Measurements from ENCODE around the gene ALDH8A1. TPM values are rescaled to one million over a fixed set of nuclear protein-coding genes. Genes with fewer than 3 reads are reported as not detected.

ALDH8A1 gene
- total RNA-seq, 1 donor from 2014 or later = 0.58 TPM

- no peaks in the 10 kb centered on the region for H3K27me3 Mint-ChIP-seq (ENCODE audit: low read depth)
- no peaks in the 10 kb centered on the region for H3K4me1 Mint-ChIP-seq
- peaks cover 2% of the 10 kb centered on the region for H3K9me3 Mint-ChIP-seq
- TF ChIP-seq CTCF (conservative IDR thresholded peaks at IDR 0.05) = no peak
- no peak for DNase-seq (ENCODE audit: low read depth, low spot score)
- H3K4me3 Mint-ChIP-seq = no peak overlapping the region
- H3K36me3 Mint-ChIP-seq (ENCODE audit: low read depth) = no peaks in the 10 kb centered on the region
- H3K27ac Mint-ChIP-seq (ENCODE audit: unreplicated experiment) = no peak overlapping the region
These were observed 57.5 kb downstream of the ALDH8A1 start for GRCh38 chr6:134892362-134892761.

- no peaks in the 10 kb centered on the region for H3K4me1 Mint-ChIP-seq
- DNase-seq (ENCODE audit: low read depth, low spot score) = no peak
- TF ChIP-seq CTCF (conservative IDR thresholded peaks at IDR 0.05) = no peak
- no peaks in the 10 kb centered on the region for H3K27me3 Mint-ChIP-seq (ENCODE audit: low read depth)
- peaks cover 2% of the 10 kb centered on the region for H3K9me3 Mint-ChIP-seq
- no peaks in the 10 kb centered on the region for H3K36me3 Mint-ChIP-seq (ENCODE audit: low read depth)
- H3K27ac Mint-ChIP-seq (ENCODE audit: unreplicated experiment) = no peak overlapping the region
- H3K4me3 Mint-ChIP-seq = no peak overlapping the region
These were observed 58.3 kb downstream of the ALDH8A1 start for GRCh38 chr6:134891633-134892032.

- no peaks in the 10 kb centered on the region for H3K4me1 Mint-ChIP-seq
- H3K9me3 Mint-ChIP-seq = peaks cover 2% of the 10 kb centered on the region
- no peaks in the 10 kb centered on the region for H3K36me3 Mint-ChIP-seq (ENCODE audit: low read depth)
- H3K27ac Mint-ChIP-seq (ENCODE audit: unreplicated experiment) = no peak overlapping the region
- H3K4me3 Mint-ChIP-seq = no peak overlapping the region
- no peak for DNase-seq (ENCODE audit: low read depth, low spot score)
- no peak for TF ChIP-seq CTCF (conservative IDR thresholded peaks at IDR 0.05)
- peaks cover 9% of the 10 kb centered on the region for H3K27me3 Mint-ChIP-seq (ENCODE audit: low read depth)
These were observed 61.6 kb downstream of the ALDH8A1 start for GRCh38 chr6:134888316-134888715.

- DNase-seq (ENCODE audit: low read depth, low spot score) = no peak
- H3K36me3 Mint-ChIP-seq (ENCODE audit: low read depth) = no peaks in the 10 kb centered on the region
- no peak for TF ChIP-seq CTCF (conservative IDR thresholded peaks at IDR 0.05)
- H3K4me3 Mint-ChIP-seq = no peak overlapping the region
- H3K9me3 Mint-ChIP-seq = no peaks in the 10 kb centered on the region
- H3K4me1 Mint-ChIP-seq = peaks cover 5% of the 10 kb centered on the region
- H3K27me3 Mint-ChIP-seq (ENCODE audit: low read depth) = peaks cover 15% of the 10 kb centered on the region
- H3K27ac Mint-ChIP-seq (ENCODE audit: unreplicated experiment) = no peak overlapping the region
These were observed 65.1 kb downstream of the ALDH8A1 start for GRCh38 chr6:134884752-134885151.

- Mint-ChIP-seq H3K27ac (ENCODE audit: unreplicated experiment) (no peak overlapping the region), H3K4me1 (peaks cover 5% of the 10 kb centered on the region), H3K9me3 (no peaks in the 10 kb centered on the region), H3K27me3 (ENCODE audit: low read depth) (peaks cover 15% of the 10 kb centered on the region), H3K4me3 (no peak overlapping the region), H3K36me3 (ENCODE audit: low read depth) (no peaks in the 10 kb centered on the region)
- no peak for TF ChIP-seq CTCF (conservative IDR thresholded peaks at IDR 0.05)
- no peak for DNase-seq (ENCODE audit: low read depth, low spot score)
These were observed 66.6 kb downstream of the ALDH8A1 start for GRCh38 chr6:134883314-134883713.
